ENCODE data around the gene ACTR3.

Gene ACTR3

GRCh38 chr2:113886479-113887008, 3.3 kb upstream of the ACTR3 start:
- TF ChIP-seq CTCF (IDR thresholded peaks at IDR 0.05; ENCODE audit: low read depth, low read length, missing control alignments), result no peak
- DNase-seq (ENCODE audit: extremely low read depth, low read depth), result peak; percentile 76
- no peak overlapping the region for H3K4me3 ChIP-seq (replicated peaks; ENCODE audit: low read depth, low read length)

- H3K4me3 ChIP-seq (replicated peaks; ENCODE audit: low read depth, low read length), result no peak overlapping the region
- DNase-seq (ENCODE audit: extremely low read depth, low read depth), result no peak
Observed at GRCh38 chr2:113887009-113887792, 2.7 kb upstream of the ACTR3 start.

GRCh38 chr2:113888641-113889470, 1.0 kb upstream of the ACTR3 start:
- DNase-seq (ENCODE audit: extremely low read depth, low read depth), result no peak
- peak overlapping the region; percentile 78 for H3K4me3 ChIP-seq (replicated peaks; ENCODE audit: low read depth, low read length)
- no peak for TF ChIP-seq CTCF (IDR thresholded peaks at IDR 0.05; ENCODE audit: low read depth, low read length, missing control alignments)

More at GRCh38 chr2:113887009-113887792, 2.7 kb upstream of the ACTR3 start:
- TF ChIP-seq CTCF (IDR thresholded peaks at IDR 0.05; ENCODE audit: low read depth, low read length, missing control alignments), result no peak

GRCh38 chr2:113890253-113891235, 655 bp downstream of the ACTR3 start:
- peak overlapping the region; percentile 78 for H3K4me3 ChIP-seq (replicated peaks; ENCODE audit: low read depth, low read length)
- no peak for DNase-seq (ENCODE audit: extremely low read depth, low read depth)
- TF ChIP-seq CTCF (IDR thresholded peaks at IDR 0.05; ENCODE audit: low read depth, low read length, missing control alignments), result no peak

GRCh38 chr2:113891265-113891959, 1.5 kb downstream of the ACTR3 start:
- H3K4me3 ChIP-seq (replicated peaks; ENCODE audit: low read depth, low read length), result peak overlapping the region; percentile 78
- no peak for DNase-seq (ENCODE audit: extremely low read depth, low read depth)
- no peak for TF ChIP-seq CTCF (IDR thresholded peaks at IDR 0.05; ENCODE audit: low read depth, low read length, missing control alignments)

Data from HFF-Myc (cell line).